ENCODE results near the gene RYR2.

GRCh38 chr1:237562242-237562823 lies 520.3 kb downstream of the RYR2 start:
- peak; percentile 81 for TF ChIP-seq CTCF (conservative IDR thresholded peaks at IDR 0.05)
- TF ChIP-seq ZFX (IDR thresholded peaks at IDR 0.05): no peak
